Endothelial cell of umbilical vein (primary cell): ENCODE results near the gene SULT1C3. TPM values are rescaled to one million over a fixed set of nuclear protein-coding genes. Genes with fewer than 3 reads are reported as not detected.

Experiments
- BruUV-seq: library from RNA; stranded (reverse); fragments of 400-500 nt; replicated peaks from 2 replicates; lab custom pipeline; 2021; lab: Mats Ljungman, UMichigan
- CTCF ChIA-PET: fragments of 300-600, 350-600 bp; sonication (Branson Sonifier 250); formaldehyde crosslinking; loops from one replicate; lab custom pipeline; 2021; ENCODE audit warnings: antibody characterized with exemption, inconsistent platforms; lab: Charles Lee
- POLR2A ChIA-PET: fragments of 300-600, 350-600 bp; sonication (Branson Sonifier 250); formaldehyde crosslinking; loops from one replicate; lab custom pipeline; 2021; ENCODE audit warnings: antibody characterized with exemption, inconsistent platforms; lab: Charles Lee
- DNase-seq: peaks from one replicate; pipeline ENCODE4 v3.0.0-alpha.2; 2011; ENCODE audit warnings: low read depth, low spot score
- FAIRE-seq: peaks from 2 replicates; lab custom pipeline; 2011; peaks lifted over from hg19 to GRCh38; lab: Jason Lieb, UNC
- H2AFZ ChIP-seq: 2 replicates; pipeline ENCODE4 v1.6.0; 2012; ENCODE audit warnings: low read depth, low read length, control low read depth, inconsistent platforms
- H3K27ac ChIP-seq: 2 replicates; pipeline ENCODE4 v1.5.1; 2011; ENCODE audit warnings: low read depth, mild to moderate bottlenecking, control low read depth, low read length, moderate library complexity; ENCODE audit not compliant: insufficient read depth
- H3K27me3 ChIP-seq, 2 experiments: 2 replicates each; pipeline versions ENCODE4 v1.6.0 to v1.6.1; 2011; ENCODE audit warnings: low read length in 2 of 2, mixed read lengths in 1 of 2; ENCODE audit not compliant: control insufficient read depth in 2 of 2, insufficient read depth in 2 of 2
- H3K36me3 ChIP-seq, 2 experiments: 2 replicates in 1 of 2; 3 replicates in 1 of 2; pipeline ENCODE4 v1.5.1; 2011; ENCODE audit warnings: low read length in 2 of 2, mild to moderate bottlenecking in 1 of 2, moderate library complexity in 1 of 2; ENCODE audit not compliant: control insufficient read depth in 2 of 2, insufficient read depth in 2 of 2; ENCODE audit errors: extremely low read depth in 1 of 2
- H3K4me1 ChIP-seq: 3 replicates; pipeline ENCODE4 v1.5.1; 2011; ENCODE audit warnings: mild to moderate bottlenecking, low read length; ENCODE audit not compliant: control insufficient read depth, insufficient read depth; ENCODE audit errors: extremely low read depth
- H3K4me2 ChIP-seq: 2 replicates; pipeline ENCODE4 v1.6.1; 2011; ENCODE audit warnings: low read length, control low read depth, mixed read lengths; ENCODE audit not compliant: insufficient read depth
- H3K4me3 ChIP-seq, 3 experiments: fragments of 200-600 bp in 1 of 3; sonication (generic), shearing (Covaris generic) in 1 of 3; replicated peaks in 1 of 3; 2 replicates each; pipeline ENCODE4 v1.5.1; 2011 to 2016; ENCODE audit warnings: control low read depth in 3 of 3, low read length in 3 of 3, mild to moderate bottlenecking in 2 of 3, inconsistent platforms in 1 of 3, low read depth in 1 of 3, moderate library complexity in 1 of 3; ENCODE audit not compliant: insufficient read depth in 1 of 3
- H3K79me2 ChIP-seq: 2 replicates; pipeline ENCODE4 v1.6.0; 2012; ENCODE audit warnings: low read length, inconsistent platforms; ENCODE audit not compliant: control insufficient read depth, insufficient read depth
- H3K9ac ChIP-seq: replicated peaks from 2 replicates; pipeline ENCODE3; 2011; ENCODE audit warnings: low read length, control low read depth; ENCODE audit not compliant: insufficient read depth; ENCODE audit errors: extremely low read depth
- H3K9me1 ChIP-seq: replicated peaks from 3 replicates; pipeline ENCODE4 v1.6.0; 2011; ENCODE audit warnings: mild to moderate bottlenecking, low read length; ENCODE audit not compliant: control insufficient read depth, insufficient read depth; ENCODE audit errors: extremely low read depth
- H3K9me3 ChIP-seq: replicated peaks from 2 replicates; pipeline ENCODE4 v1.5.1; 2012; ENCODE audit warnings: low read length, inconsistent platforms; ENCODE audit not compliant: control insufficient read depth, insufficient read depth
- H4K20me1 ChIP-seq: replicated peaks from 2 replicates; pipeline ENCODE3; 2011; ENCODE audit warnings: mild to moderate bottlenecking, low read length; ENCODE audit not compliant: control insufficient read depth, insufficient read depth; ENCODE audit errors: extremely low read depth
- POLR2A ChIP-seq: IDR thresholded peaks from 2 replicates; pipeline ENCODE4 v1.6.1; 2012; ENCODE audit warnings: low read depth, mild to moderate bottlenecking, control low read depth, low read length
- dilution Hi-C: fragments of 300-500 bp; cut with MboI; formaldehyde crosslinking; loops from one replicate; pipeline ENCODE4 v1.15.0; 2019; ENCODE audit warnings: low sequenced_read_pairs; ENCODE audit not compliant: extremely low pct_ligation_motif_present
- intact Hi-C: fragments of 100-400 bp; cut with micrococcal nuclease; formaldehyde crosslinking; loops from one replicate; pipeline ENCODE4 v1.10.0; 2022
- polyA plus RNA-seq, 4 experiments: library from polyadenylated mRNA; depleted of rRNA in 3 of 4; stranded (reverse) in 3 of 4; unstranded in 1 of 4; fragments of >200 nt; gene quantifications; 2 replicates each; pipeline versions ENCODE4 v1.2.1 to v1.2.3, GENCODE V29; 2011 to 2012; ENCODE audit warnings: missing spikeins in 1 of 4
- total RNA-seq: library from RNA; stranded (reverse); gene quantifications from 2 replicates; pipeline ENCODE4 v1.2.3, GENCODE V29; 2021
- TF ChIP-seq, protein P1 (sequence below), 2 donors: IDR thresholded peaks; 1 replicate in 1 of 2; 2 replicates in 1 of 2; pipeline ENCODE4 v1.5.1; 2011; ENCODE audit warnings: low read length in 2 of 2, mild to moderate bottlenecking in 2 of 2, moderate library complexity in 2 of 2, control low read depth in 1 of 2, inconsistent platforms in 1 of 2, low read depth in 1 of 2; ENCODE audit not compliant: insufficient read depth in 1 of 2; ENCODE audit errors: extremely low read depth in 1 of 2

The SULT1C3 gene
- total and polyA plus RNA-seq, 2 donors (not counting 3 experiments of a cell fraction or from before 2014, with no cell fraction given) = not detected

DNA sequence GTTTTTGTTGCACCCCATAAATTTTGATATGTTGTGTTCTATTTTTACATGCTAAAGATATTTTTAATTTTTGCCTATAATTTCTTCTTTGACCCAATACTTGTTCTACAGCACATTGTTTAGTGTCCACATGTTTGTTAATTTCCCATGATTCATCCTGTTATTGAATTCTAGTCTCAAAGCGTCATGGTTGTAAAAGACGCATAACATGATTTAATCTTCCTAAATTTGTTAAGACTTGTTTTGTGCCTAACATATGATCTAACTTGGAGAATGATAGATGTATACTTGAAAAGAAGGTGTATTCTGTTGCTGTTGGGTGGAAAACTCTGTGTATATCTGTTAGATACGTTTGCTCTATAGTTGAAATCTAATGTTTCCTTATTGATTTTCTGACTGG is 27.1 kb upstream of the SULT1C3 start:
- ChIA-PET POLR2A (no interaction called here), CTCF (no interaction called here)
- Histone ChIP-seq H3K4me3 (no peak overlapping the region), H2AFZ (no peak overlapping the region), H3K4me1 (no peaks in the 10 kb centered on the region), H3K27ac (no peak overlapping the region), H3K9ac (no peak overlapping the region), H3K4me2 (no peak overlapping the region), H3K79me2 (no peaks in the 10 kb centered on the region), H4K20me1 (no peaks in the 10 kb centered on the region), H3K9me1 (no peaks in the 10 kb centered on the region), H3K36me3 (no peaks in the 10 kb centered on the region), H3K27me3 (no peaks in the 10 kb centered on the region), H3K9me3 (no peaks in the 10 kb centered on the region)
- no peak for TF ChIP-seq POLR2A
- TF ChIP-seq, protein P1, sequence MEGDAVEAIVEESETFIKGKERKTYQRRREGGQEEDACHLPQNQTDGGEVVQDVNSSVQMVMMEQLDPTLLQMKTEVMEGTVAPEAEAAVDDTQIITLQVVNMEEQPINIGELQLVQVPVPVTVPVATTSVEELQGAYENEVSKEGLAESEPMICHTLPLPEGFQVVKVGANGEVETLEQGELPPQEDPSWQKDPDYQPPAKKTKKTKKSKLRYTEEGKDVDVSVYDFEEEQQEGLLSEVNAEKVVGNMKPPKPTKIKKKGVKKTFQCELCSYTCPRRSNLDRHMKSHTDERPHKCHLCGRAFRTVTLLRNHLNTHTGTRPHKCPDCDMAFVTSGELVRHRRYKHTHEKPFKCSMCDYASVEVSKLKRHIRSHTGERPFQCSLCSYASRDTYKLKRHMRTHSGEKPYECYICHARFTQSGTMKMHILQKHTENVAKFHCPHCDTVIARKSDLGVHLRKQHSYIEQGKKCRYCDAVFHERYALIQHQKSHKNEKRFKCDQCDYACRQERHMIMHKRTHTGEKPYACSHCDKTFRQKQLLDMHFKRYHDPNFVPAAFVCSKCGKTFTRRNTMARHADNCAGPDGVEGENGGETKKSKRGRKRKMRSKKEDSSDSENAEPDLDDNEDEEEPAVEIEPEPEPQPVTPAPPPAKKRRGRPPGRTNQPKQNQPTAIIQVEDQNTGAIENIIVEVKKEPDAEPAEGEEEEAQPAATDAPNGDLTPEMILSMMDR (IDR thresholded peaks at IDR 0.05; ENCODE audit: extremely low read depth in 1 of 2, insufficient read depth in 1 of 2, low read depth in 1 of 2, low read length in 2 of 2) = no peak
- dilution Hi-C loops = no loop called here
- no peak for DNase-seq
- BruUV-seq = no TSS peak
- no peak for FAIRE-seq
- intact Hi-C loops = loop anchor here (10.0 kb wide), 1 partner anchor 372 kb away; no protein-coding TSS in a partner anchor

DNA sequence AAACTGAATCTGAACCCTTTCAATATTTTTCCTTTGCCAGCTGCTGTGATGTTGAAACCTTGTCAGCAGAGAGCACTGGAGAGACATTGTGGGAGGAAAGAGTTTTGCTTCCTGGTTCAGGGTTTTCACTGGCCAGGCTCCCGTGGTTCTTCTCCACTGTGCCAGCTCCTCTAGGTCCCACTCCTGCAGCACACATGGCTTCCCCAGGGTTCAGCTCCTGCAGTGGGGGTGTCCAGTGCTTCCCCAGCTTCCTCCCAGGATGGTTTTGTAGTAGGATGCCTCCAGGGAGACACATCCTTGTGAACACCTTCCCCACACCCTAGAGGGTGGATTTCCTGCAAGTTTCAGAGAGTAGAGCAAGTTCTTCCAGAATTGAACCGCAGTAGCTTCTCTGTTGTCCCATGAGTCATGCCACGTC is 24.0 kb upstream of the SULT1C3 start:
- H3K4me2 ChIP-seq = no peak overlapping the region
- H2AFZ ChIP-seq = no peak overlapping the region
- no peak for TF ChIP-seq POLR2A
- H3K9ac ChIP-seq = no peak overlapping the region
- intact Hi-C loops = loop anchor here (10.0 kb wide), 1 partner anchor 369 kb away; no protein-coding TSS in a partner anchor
- dilution Hi-C loops = no loop called here
- ChIA-PET CTCF (no interaction called here), POLR2A (no interaction called here)
- no peak overlapping the region for H3K27ac ChIP-seq
- H3K79me2 ChIP-seq = no peaks in the 10 kb centered on the region
- no TSS peak for BruUV-seq
- FAIRE-seq (no peak), DNase-seq (no peak)
- no peaks in the 10 kb centered on the region for H3K9me1 ChIP-seq
- H4K20me1 ChIP-seq = no peaks in the 10 kb centered on the region
- no peaks in the 10 kb centered on the region for H3K27me3 ChIP-seq
- no peaks in the 10 kb centered on the region for H3K4me1 ChIP-seq
- H3K9me3 ChIP-seq = no peaks in the 10 kb centered on the region
- H3K36me3 ChIP-seq = no peaks in the 10 kb centered on the region
- no peak overlapping the region for H3K4me3 ChIP-seq
